Measurements from ENCODE around the gene SHC4.
"Not testable (repeated sequence)": the region's sequence is repeated elsewhere in the genome, so short reads cannot be mapped to it uniquely, and the experiment has no call there.

The SHC4 gene

GRCh38 chr15:48866141-48866563, 97.6 kb downstream of the SHC4 start:
- Mint-ChIP-seq H3K27me3 (peaks cover 5% of the 10 kb centered on the region), H3K36me3 (no peaks in the 10 kb centered on the region), H3K4me3 (no peak overlapping the region), H3K9me3 (ENCODE audit: low read depth) (no peaks in the 10 kb centered on the region), H3K27ac (no peak overlapping the region), H3K4me1 (ENCODE audit: low read depth) (peaks cover 4% of the 10 kb centered on the region)

- Mint-ChIP-seq H3K36me3 (no peaks in the 10 kb centered on the region), H3K27ac (no peak overlapping the region), H3K4me3 (no peak overlapping the region), H3K27me3 (peaks cover 3% of the 10 kb centered on the region), H3K4me1 (ENCODE audit: low read depth) (peaks cover 4% of the 10 kb centered on the region), H3K9me3 (ENCODE audit: low read depth) (no peaks in the 10 kb centered on the region)
Measured at GRCh38 chr15:48865370-48866079, 98.2 kb downstream of the SHC4 start.

- no peak overlapping the region for H3K27ac Mint-ChIP-seq
- peaks cover 4% of the 10 kb centered on the region for H3K27me3 Mint-ChIP-seq
Measured at GRCh38 chr15:48862705-48863104, 101.0 kb downstream of the SHC4 start.

DNA sequence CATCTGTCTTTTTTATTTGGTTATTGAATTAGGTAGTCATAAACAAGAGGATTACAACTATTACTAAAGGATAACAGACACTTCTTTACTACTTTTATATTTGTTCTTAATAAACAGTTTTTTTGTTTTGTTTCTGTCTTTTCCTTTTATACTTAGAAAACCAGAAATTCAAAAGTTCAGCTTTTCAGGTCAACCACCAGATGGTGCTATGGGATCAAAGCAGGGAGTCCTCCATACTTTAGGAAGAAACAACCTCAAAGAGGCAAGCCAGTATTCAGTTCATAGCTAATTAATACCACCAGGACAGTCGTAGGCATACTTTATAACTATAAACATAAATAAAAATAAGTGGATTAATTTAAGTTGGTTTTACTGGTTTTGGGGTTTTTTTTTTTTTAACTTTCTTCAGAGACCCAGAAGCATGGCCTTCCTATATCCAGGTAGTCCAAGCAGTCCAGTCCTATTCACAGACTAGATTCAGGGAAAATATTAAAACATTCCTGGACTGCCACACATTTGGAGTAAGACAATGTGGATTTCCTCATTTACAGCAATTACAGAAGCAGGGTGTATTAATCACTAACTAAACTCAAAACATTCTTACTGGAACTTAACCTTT, 101.8 kb downstream of the SHC4 start:
- H3K27ac Mint-ChIP-seq = no peak overlapping the region
- no peaks in the 10 kb centered on the region for H3K36me3 Mint-ChIP-seq
- no peak overlapping the region for H3K4me3 Mint-ChIP-seq
- H3K4me1 Mint-ChIP-seq (ENCODE audit: low read depth) = peaks cover 4% of the 10 kb centered on the region
- no peaks in the 10 kb centered on the region for H3K9me3 Mint-ChIP-seq (ENCODE audit: low read depth)
- peaks cover 3% of the 10 kb centered on the region for H3K27me3 Mint-ChIP-seq

More at GRCh38 chr15:48862705-48863104, 101.0 kb downstream of the SHC4 start:
- Mint-ChIP-seq H3K4me3 (no peak overlapping the region), H3K4me1 (ENCODE audit: low read depth) (peaks cover 4% of the 10 kb centered on the region), H3K36me3 (no peaks in the 10 kb centered on the region), H3K9me3 (ENCODE audit: low read depth) (no peaks in the 10 kb centered on the region)

DNA sequence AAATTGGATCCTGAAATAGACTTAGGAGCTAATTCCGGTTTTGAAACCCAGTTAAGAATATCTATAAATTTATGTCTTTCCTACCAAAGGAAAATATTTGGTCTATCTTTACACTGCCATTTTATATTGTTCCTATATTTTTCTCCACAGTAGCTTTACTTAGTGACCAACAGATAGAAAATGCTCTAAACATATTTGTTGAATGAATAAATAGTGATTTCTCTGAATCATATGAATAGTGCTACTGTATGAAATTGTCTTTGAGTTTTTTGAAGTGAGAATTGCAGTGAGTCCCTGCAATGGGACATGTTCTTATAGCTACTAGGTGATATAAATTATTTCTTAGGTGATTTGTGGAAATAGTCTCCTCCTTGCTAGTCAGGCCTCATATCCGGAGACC, 104.3 kb downstream of the SHC4 start:
- Mint-ChIP-seq H3K27ac (no peak overlapping the region), H3K4me1 (ENCODE audit: low read depth) (peaks cover 4% of the 10 kb centered on the region), H3K4me3 (no peak overlapping the region), H3K9me3 (ENCODE audit: low read depth) (no peaks in the 10 kb centered on the region), H3K27me3 (peaks cover 3% of the 10 kb centered on the region), H3K36me3 (no peaks in the 10 kb centered on the region)

DNA sequence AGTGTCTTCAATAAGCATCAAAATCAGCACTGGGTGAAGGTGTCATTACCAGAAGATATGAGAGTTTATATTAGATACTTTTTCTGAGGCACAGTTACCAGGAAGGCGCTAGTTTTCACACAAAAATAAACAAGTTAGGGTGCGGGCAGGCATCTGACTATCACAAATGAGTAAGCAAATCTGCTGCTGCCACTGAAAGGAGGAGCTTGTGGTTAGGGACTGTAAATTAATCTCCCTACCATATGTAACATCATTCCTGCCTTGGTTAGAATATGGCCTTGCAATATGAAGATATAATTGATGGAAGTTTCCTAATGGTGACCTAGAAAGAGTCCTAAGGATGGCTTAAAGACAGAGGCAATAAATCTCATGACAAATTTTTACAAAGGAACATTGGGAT, 105.3 kb downstream of the SHC4 start:
- Mint-ChIP-seq H3K27me3 (peaks cover 3% of the 10 kb centered on the region), H3K4me3 (no peak overlapping the region), H3K9me3 (ENCODE audit: low read depth) (no peaks in the 10 kb centered on the region), H3K27ac (no peak overlapping the region), H3K36me3 (no peaks in the 10 kb centered on the region), H3K4me1 (ENCODE audit: low read depth) (peaks cover 4% of the 10 kb centered on the region)

DNA sequence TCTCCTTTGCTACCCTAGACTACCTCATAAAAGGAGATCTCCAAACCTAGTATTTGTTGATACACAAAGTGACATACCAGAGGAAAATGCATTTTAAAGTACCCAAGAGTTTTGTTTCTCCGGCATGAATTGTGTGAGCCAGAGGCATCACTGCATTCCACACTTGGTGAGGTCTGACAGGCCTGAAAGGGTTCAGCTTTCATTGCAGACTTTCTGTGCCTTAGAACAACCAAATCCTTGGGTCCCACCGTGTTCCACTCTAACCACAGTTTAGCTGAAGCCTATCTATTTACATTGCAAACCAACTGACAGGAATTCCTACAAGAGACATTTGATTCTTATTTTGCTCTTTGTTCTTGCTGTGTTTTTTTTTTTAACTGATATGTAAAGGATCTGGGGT, 106.8 kb downstream of the SHC4 start:
- Mint-ChIP-seq H3K4me1 (ENCODE audit: low read depth) (peaks cover 1% of the 10 kb centered on the region), H3K9me3 (ENCODE audit: low read depth) (no peaks in the 10 kb centered on the region), H3K36me3 (no peaks in the 10 kb centered on the region), H3K27ac (no peak overlapping the region), H3K27me3 (peaks cover 4% of the 10 kb centered on the region), H3K4me3 (no peak overlapping the region)

DNA sequence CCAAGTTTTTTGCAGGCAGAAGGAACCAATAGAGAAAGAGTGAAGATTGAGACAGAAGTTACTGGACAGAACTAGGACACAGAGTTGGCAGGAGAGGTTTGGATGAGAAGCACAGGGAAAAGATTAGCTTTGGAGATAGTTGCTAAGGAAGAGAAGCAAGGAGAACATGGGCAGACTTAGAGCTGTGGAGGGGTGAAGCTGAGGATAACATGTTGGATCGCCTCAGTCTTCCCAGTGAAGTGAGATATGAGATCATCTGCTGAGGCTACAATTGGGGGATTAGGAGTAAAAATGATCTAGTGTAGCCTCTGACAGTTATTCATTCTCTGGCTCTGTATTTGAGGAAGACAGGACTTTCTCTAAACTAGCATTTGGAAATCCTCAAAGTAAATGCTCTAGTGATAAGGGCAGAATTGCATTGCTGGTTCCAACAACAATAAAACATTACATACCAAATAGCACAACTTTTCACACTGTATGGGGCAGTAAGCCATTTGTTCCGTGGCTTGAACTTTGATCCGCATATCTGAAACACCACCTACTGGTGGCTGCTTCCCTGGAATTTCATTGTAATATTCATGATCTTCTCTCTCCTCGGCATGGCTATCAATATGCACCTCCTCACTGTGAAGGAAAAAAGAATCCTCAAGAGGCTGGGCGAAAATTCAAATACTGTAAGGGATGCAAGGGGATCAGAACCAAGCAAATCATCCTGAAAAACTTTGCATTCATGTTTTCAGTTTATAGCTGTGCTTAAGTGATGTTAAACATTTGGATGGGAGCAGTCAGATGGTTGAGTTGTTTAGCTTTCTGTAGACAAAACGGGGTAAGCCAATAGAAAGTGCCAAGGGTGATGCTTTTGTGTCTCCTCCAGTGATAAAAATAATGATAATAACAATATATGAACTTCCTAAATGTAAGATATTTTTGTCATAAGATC, 107.9 kb downstream of the SHC4 start:
- Mint-ChIP-seq H3K36me3 (no peaks in the 10 kb centered on the region), H3K4me3 (no peak overlapping the region), H3K27me3 (peaks cover 5% of the 10 kb centered on the region), H3K27ac (no peak overlapping the region), H3K4me1 (ENCODE audit: low read depth) (no peaks in the 10 kb centered on the region), H3K9me3 (ENCODE audit: low read depth) (no peaks in the 10 kb centered on the region)

DNA sequence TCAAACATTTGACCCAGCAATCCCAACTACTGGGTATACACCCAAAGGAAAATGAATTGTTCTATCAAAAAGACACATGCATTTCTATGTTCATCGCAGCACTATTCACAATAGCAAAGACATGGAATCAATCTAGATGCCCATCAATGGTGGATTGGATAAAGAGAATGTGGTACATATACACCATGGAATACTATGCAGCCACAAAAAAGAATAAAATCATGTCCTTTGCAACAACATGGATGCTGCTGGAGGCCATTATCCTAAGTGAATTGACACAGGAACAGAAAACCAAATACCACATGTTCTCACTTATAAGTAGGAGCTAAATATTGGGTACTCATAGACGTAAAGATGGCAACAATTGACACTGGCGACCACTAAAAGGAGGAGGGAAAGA, 109.3 kb downstream of the SHC4 start:
- H3K27ac Mint-ChIP-seq; H3K4me1 Mint-ChIP-seq (ENCODE audit: low read depth); H3K9me3 Mint-ChIP-seq (ENCODE audit: low read depth); H3K36me3 Mint-ChIP-seq; H3K4me3 Mint-ChIP-seq; H3K27me3 Mint-ChIP-seq: not testable (repeated sequence)

GRCh38 chr15:48851956-48852355, 111.8 kb downstream of the SHC4 start:
- Mint-ChIP-seq H3K27me3 (peaks cover 2% of the 10 kb centered on the region), H3K4me3 (no peak overlapping the region), H3K9me3 (ENCODE audit: low read depth) (no peaks in the 10 kb centered on the region), H3K27ac (no peak overlapping the region), H3K4me1 (ENCODE audit: low read depth) (no peaks in the 10 kb centered on the region), H3K36me3 (no peaks in the 10 kb centered on the region)

GRCh38 chr15:48850648-48851047, 113.1 kb downstream of the SHC4 start:
- Mint-ChIP-seq H3K4me1 (ENCODE audit: low read depth) (no peaks in the 10 kb centered on the region), H3K36me3 (no peaks in the 10 kb centered on the region), H3K4me3 (no peak overlapping the region), H3K27me3 (peaks cover 2% of the 10 kb centered on the region), H3K27ac (no peak overlapping the region), H3K9me3 (ENCODE audit: low read depth) (no peaks in the 10 kb centered on the region)

GRCh38 chr15:48845123-48845522, 118.6 kb downstream of the SHC4 start:
- no peak overlapping the region for H3K27ac Mint-ChIP-seq
- H3K9me3 Mint-ChIP-seq (ENCODE audit: low read depth) = no peaks in the 10 kb centered on the region
- no peaks in the 10 kb centered on the region for H3K4me1 Mint-ChIP-seq (ENCODE audit: low read depth)
- no peak overlapping the region for H3K4me3 Mint-ChIP-seq
- H3K27me3 Mint-ChIP-seq = no peaks in the 10 kb centered on the region
- H3K36me3 Mint-ChIP-seq = no peaks in the 10 kb centered on the region

- Mint-ChIP-seq H3K27me3 (no peaks in the 10 kb centered on the region), H3K9me3 (ENCODE audit: low read depth) (no peaks in the 10 kb centered on the region), H3K27ac (no peak overlapping the region), H3K4me1 (ENCODE audit: low read depth) (no peaks in the 10 kb centered on the region), H3K36me3 (no peaks in the 10 kb centered on the region), H3K4me3 (no peak overlapping the region)
Measured at GRCh38 chr15:48842501-48842900, 121.2 kb downstream of the SHC4 start.

- peaks cover 18% of the 10 kb centered on the region for H3K9me3 Mint-ChIP-seq (ENCODE audit: low read depth)
- no peak overlapping the region for H3K27ac Mint-ChIP-seq
- H3K27me3 Mint-ChIP-seq = peaks cover 10% of the 10 kb centered on the region
- H3K4me3 Mint-ChIP-seq = no peak overlapping the region
- H3K4me1 Mint-ChIP-seq (ENCODE audit: low read depth) = no peaks in the 10 kb centered on the region
- peaks cover 2% of the 10 kb centered on the region for H3K36me3 Mint-ChIP-seq
Measured at GRCh38 chr15:48834756-48835155, 129.0 kb downstream of the SHC4 start.
